ENCODE data around the gene DLL3. TPM values are rescaled to one million over a fixed set of nuclear protein-coding genes. Genes with fewer than 3 reads are reported as not detected.
"Not testable (repeated sequence)": the region's sequence is repeated elsewhere in the genome, so short reads cannot be mapped to it uniquely, and the experiment has no call there.

DLL3 gene
- total RNA-seq, 1 donor from 2014 or later, result 0.53 TPM

- H3K27ac Mint-ChIP-seq, result no peak overlapping the region
- CTCF ChIA-PET, result interaction anchor here (1.0 to 1.7 kb wide), 2 partner anchors 22 to 55 kb away, joined by 4 read pairs; no protein-coding TSS in a partner anchor
- peaks cover 12% of the 10 kb centered on the region for H3K4me1 Mint-ChIP-seq
- ATAC-seq (ENCODE audit: low read depth), result no peak
- intact Hi-C loops (cut with micrococcal nuclease), result loop anchor here (2.0 kb wide), 1 partner anchor 79 kb away; no protein-coding TSS in a partner anchor
- no peak overlapping the region for H3K4me3 Mint-ChIP-seq
- TF ChIP-seq CTCF (IDR thresholded peaks at IDR 0.05), result no peak
- peaks cover 60% of the 10 kb centered on the region for H3K36me3 Mint-ChIP-seq (ENCODE audit: low read depth)
- POLR2A ChIA-PET, result interaction anchor here (1.1 to 1.2 kb wide), 2 partner anchors 31 to 78 kb away, joined by 3 to 5 read pairs; partner anchors contain the start of gene SUPT5H
- H3K9me3 Mint-ChIP-seq, result no peaks in the 10 kb centered on the region
- DNase-seq, result no peak
- no peaks in the 10 kb centered on the region for H3K27me3 Mint-ChIP-seq
Observed at GRCh38 chr19:39475748-39476147, 23.0 kb upstream of the DLL3 start.

- peaks cover 25% of the 10 kb centered on the region for H3K4me1 Mint-ChIP-seq
- peak overlapping the region; percentile 47 for H3K27ac Mint-ChIP-seq
- H3K36me3 Mint-ChIP-seq (ENCODE audit: low read depth), result peaks cover 41% of the 10 kb centered on the region
- CTCF ChIA-PET; POLR2A ChIA-PET; H3K27me3 Mint-ChIP-seq; DNase-seq; H3K9me3 Mint-ChIP-seq; intact Hi-C loops (cut with micrococcal nuclease); ATAC-seq (ENCODE audit: low read depth): not testable (repeated sequence)
- H3K4me3 Mint-ChIP-seq, result peak overlapping the region; percentile 91
Observed at GRCh38 chr19:39479319-39479801, 19.4 kb upstream of the DLL3 start.

- intact Hi-C loops (cut with micrococcal nuclease), result loop anchor here (1.0 to 2.0 kb wide), 5 partner anchors 19 to 138 kb away; partner anchors contain the start of genes DLL3, MED29, PAF1 and PLEKHG2
- no peak for DNase-seq
- POLR2A ChIA-PET, result interaction anchor here (0.6 to 1.2 kb wide), 7 partner anchors 19 to 611 kb away, joined by 3 to 18 read pairs (median 7); partner anchors contain the start of genes DLL3, MED29, PAF1 and RPS16
Observed at GRCh38 chr19:39479916-39480315, 18.8 kb upstream of the DLL3 start.

GRCh38 chr19:39480337-39481228, 18.2 kb upstream of the DLL3 start, which contains the start of gene TIMM50:
Gene TIMM50, plus strand, starts transcription at chr19:39480838. Its CDS starts 16 bp downstream, at chr19:39480854.
- H3K36me3 Mint-ChIP-seq (ENCODE audit: low read depth), result peaks cover 41% of the 10 kb centered on the region
- ChIA-PET CTCF (no interaction called here), POLR2A (interaction anchor here (0.6 to 1.2 kb wide), 7 partner anchors 18 to 611 kb away, joined by 3 to 18 read pairs (median 7); partner anchors contain the start of genes DLL3, MED29, PAF1 and RPS16)
- H3K27ac Mint-ChIP-seq, result peak within 1 kb of the TSS; percentile 85
- no peaks in the 10 kb centered on the region for H3K27me3 Mint-ChIP-seq
- intact Hi-C loops (cut with micrococcal nuclease), result loop anchor here (1.0 to 2.0 kb wide), 5 partner anchors 18 to 138 kb away; partner anchors contain the start of genes DLL3, MED29, PAF1 and PLEKHG2
- ATAC-seq (ENCODE audit: low read depth), result peak; percentile 99
- peak within 1 kb of the TSS; percentile 91 for H3K4me3 Mint-ChIP-seq
- peak; percentile 98 for DNase-seq
- peaks cover 25% of the 10 kb centered on the region for H3K4me1 Mint-ChIP-seq
- no peaks in the 10 kb centered on the region for H3K9me3 Mint-ChIP-seq
- TF ChIP-seq CTCF (IDR thresholded peaks at IDR 0.05), result no peak

More at GRCh38 chr19:39479916-39480315, 18.8 kb upstream of the DLL3 start:
- no peak for TF ChIP-seq CTCF (IDR thresholded peaks at IDR 0.05)
- Mint-ChIP-seq H3K27ac (peak overlapping the region; percentile 47), H3K4me3 (peak overlapping the region; percentile 91), H3K27me3 (no peaks in the 10 kb centered on the region), H3K9me3 (no peaks in the 10 kb centered on the region), H3K4me1 (peaks cover 25% of the 10 kb centered on the region), H3K36me3 (ENCODE audit: low read depth) (peaks cover 40% of the 10 kb centered on the region)
- CTCF ChIA-PET, result no interaction called here
- no peak for ATAC-seq (ENCODE audit: low read depth)

- Mint-ChIP-seq H3K4me1 (peaks cover 25% of the 10 kb centered on the region), H3K36me3 (ENCODE audit: low read depth) (peaks cover 39% of the 10 kb centered on the region), H3K27me3 (no peaks in the 10 kb centered on the region), H3K27ac (peak overlapping the region; percentile 70), H3K4me3 (peak overlapping the region; percentile 91), H3K9me3 (no peaks in the 10 kb centered on the region)
- TF ChIP-seq CTCF (IDR thresholded peaks at IDR 0.05), result no peak
- DNase-seq, result no peak
- intact Hi-C loops (cut with micrococcal nuclease), result loop anchor here (2.0 kb wide), 1 partner anchor 18 kb away; the partner anchor contains the start of gene DLL3
- POLR2A ChIA-PET, result interaction anchor here (1.0 to 1.2 kb wide), 3 partner anchors 32 to 46 kb away, joined by 7 to 18 read pairs (median 7); partner anchors contain the start of genes RPS16 and SUPT5H
- ATAC-seq (ENCODE audit: low read depth), result no peak
- CTCF ChIA-PET, result no interaction called here
Observed at GRCh38 chr19:39481229-39481545, 17.6 kb upstream of the DLL3 start.

Measured in activated B cell treated with CpG ODN at 0.5 μM for 24 hours (primary cell).